PC-3 (cell line): Measurements from ENCODE around the gene PPP3R1. TPM values are rescaled to one million over a fixed set of nuclear protein-coding genes. Genes with fewer than 3 reads are reported as not detected.

ENCODE experiments used
- ATAC-seq: fragments of 200-7000 bp; cut with Tn5 transposase; 2 replicates; pipeline ENCODE4 v1.9.1; 2020; ENCODE audit warnings: mild to moderate bottlenecking, moderate library complexity
- BruUV-seq: library from RNA; stranded (reverse); fragments of 400-500 nt; replicated peaks from 2 replicates; lab custom pipeline; 2021; lab: Mats Ljungman, UMichigan
- CTCF ChIA-PET: fragments of 300-600 bp; sonication (Branson Sonifier 250); formaldehyde crosslinking; loops from one replicate; lab custom pipeline; 2022; ENCODE audit warnings: antibody characterized with exemption; lab: Charles Lee
- POLR2A ChIA-PET: fragments of 300-600 bp; sonication (Branson Sonifier 250); formaldehyde crosslinking; loops from one replicate; lab custom pipeline; 2022; ENCODE audit warnings: antibody characterized with exemption; ENCODE audit not compliant: unreplicated experiment; lab: Charles Lee
- DNase-seq: peaks from one replicate; pipeline ENCODE4 v3.0.0-alpha.2; 2015
- H2AFZ ChIP-seq: fragments of 300-600 bp; sonication (generic); 2 replicates; pipeline ENCODE4 v1.6.0; 2016; ENCODE audit warnings: antibody characterized with exemption, low read length
- H3F3A ChIP-seq: fragments of 300-600 bp; sonication (generic); one replicate; pipeline ENCODE4 v1.6.0; 2017; ENCODE audit warnings: antibody characterized with exemption, low read length, control low read depth, mild to moderate bottlenecking; ENCODE audit not compliant: unreplicated experiment
- H3K27ac ChIP-seq: fragments of 300-600 bp; sonication (generic); 2 replicates; pipeline ENCODE4 v1.5.1; 2016; ENCODE audit warnings: mild to moderate bottlenecking, low read length
- H3K27me3 ChIP-seq: fragments of 300-600 bp; sonication (generic); 2 replicates; pipeline ENCODE4 v1.6.1; 2016; ENCODE audit warnings: low read length, mixed read lengths
- H3K36me3 ChIP-seq: fragments of 300-600 bp; sonication (generic); 2 replicates; pipeline ENCODE4 v1.6.1; 2016; ENCODE audit warnings: low read depth, mixed run types, low read length, mixed read lengths
- H3K4me1 ChIP-seq: fragments of 300-600 bp; sonication (generic); 2 replicates; pipeline ENCODE4 v1.5.1; 2016; ENCODE audit warnings: low read length; ENCODE audit not compliant: insufficient read depth
- H3K4me2 ChIP-seq: fragments of 300-600 bp; sonication (generic); 2 replicates; pipeline ENCODE4 v1.6.0; 2016; ENCODE audit warnings: low read length
- H3K4me3 ChIP-seq: fragments of 300-600 bp; sonication (generic); 2 replicates; pipeline ENCODE4 v1.5.1; 2016; ENCODE audit warnings: mild to moderate bottlenecking, low read length, mixed read lengths
- H3K79me2 ChIP-seq: fragments of 300-600 bp; sonication (generic); 2 replicates; pipeline ENCODE4 v1.6.1; 2017; ENCODE audit warnings: low read length, mixed read lengths
- H3K9ac ChIP-seq: fragments of 300-600 bp; sonication (generic); 2 replicates; pipeline ENCODE4 v1.6.0; 2016; ENCODE audit warnings: mild to moderate bottlenecking, low read length
- H3K9me2 ChIP-seq: fragments of 300-600 bp; sonication (generic); replicated peaks from 2 replicates; pipeline ENCODE4 v1.6.1; 2016; ENCODE audit warnings: mixed run types, low read length, mixed read lengths
- H3K9me3 ChIP-seq: fragments of 300-600 bp; sonication (generic); 2 replicates; pipeline ENCODE4 v1.6.1; 2016; ENCODE audit warnings: low read length, mixed read lengths
- H4K20me1 ChIP-seq: fragments of 300-600 bp; sonication (generic); 2 replicates; pipeline ENCODE4 v1.6.1; 2016; ENCODE audit warnings: low read length, mixed read lengths
- CTCF ChIP-seq: fragments of 300-600 bp; sonication (generic); conservative IDR thresholded peaks from 2 replicates; pipeline ENCODE4 v1.5.1; 2017; ENCODE audit warnings: antibody characterized with exemption, low read depth, mild to moderate bottlenecking, low read length
- EZH2 ChIP-seq: fragments of 300-600 bp; sonication (generic); IDR thresholded peaks from one replicate; pipeline ENCODE4 v1.6.1; 2017; ENCODE audit warnings: antibody characterized with exemption, mild to moderate bottlenecking, low read length; ENCODE audit not compliant: unreplicated experiment
- EZH2phosphoT487 ChIP-seq: fragments of 300-600 bp; sonication (generic); IDR thresholded peaks from 2 replicates; pipeline ENCODE4 v1.6.1; 2018; ENCODE audit warnings: mild to moderate bottlenecking, antibody characterized with exemption, low read length, borderline replicate concordance
- intact Hi-C: fragments of 100-400 bp; cut with micrococcal nuclease; formaldehyde crosslinking; loops from 2 replicates; pipeline ENCODE4 v1.9.0; 2023
- total RNA-seq: library from RNA; depleted of rRNA; stranded (reverse); fragments of >200 nt; gene quantifications from 2 replicates; pipeline ENCODE4 v1.2.3, GENCODE V29; 2014

PPP3R1 gene
- total RNA-seq, 1 experiment from 2014 or later: 13.7 TPM

- Histone ChIP-seq H3K4me1 (peaks cover 31% of the 10 kb centered on the region), H3K4me2 (no peak overlapping the region), H3K79me2 (peaks cover 98% of the 10 kb centered on the region), H3K9ac (no peak overlapping the region), H3K4me3 (no peak overlapping the region), H3K36me3 (no peaks in the 10 kb centered on the region), H3F3A (no peaks in the 10 kb centered on the region), H4K20me1 (peaks cover 63% of the 10 kb centered on the region), H2AFZ (no peak overlapping the region), H3K27me3 (no peaks in the 10 kb centered on the region), H3K9me2 (no peaks in the 10 kb centered on the region), H3K27ac (no peak overlapping the region), H3K9me3 (no peaks in the 10 kb centered on the region)
- intact Hi-C loops: loop anchor here (5.0 kb wide), 1 partner anchor 39 kb away; no protein-coding TSS in a partner anchor
- BruUV-seq: no TSS peak
- ChIA-PET CTCF (no interaction called here), POLR2A (no interaction called here)
- no peak for ATAC-seq
- TF ChIP-seq EZH2: no peak
- no peak for TF ChIP-seq EZH2phosphoT487
- TF ChIP-seq CTCF: no peak
- no peak for DNase-seq
Measured at GRCh38 chr2:68236103-68236734, 16.1 kb downstream of the PPP3R1 start.

DNA sequence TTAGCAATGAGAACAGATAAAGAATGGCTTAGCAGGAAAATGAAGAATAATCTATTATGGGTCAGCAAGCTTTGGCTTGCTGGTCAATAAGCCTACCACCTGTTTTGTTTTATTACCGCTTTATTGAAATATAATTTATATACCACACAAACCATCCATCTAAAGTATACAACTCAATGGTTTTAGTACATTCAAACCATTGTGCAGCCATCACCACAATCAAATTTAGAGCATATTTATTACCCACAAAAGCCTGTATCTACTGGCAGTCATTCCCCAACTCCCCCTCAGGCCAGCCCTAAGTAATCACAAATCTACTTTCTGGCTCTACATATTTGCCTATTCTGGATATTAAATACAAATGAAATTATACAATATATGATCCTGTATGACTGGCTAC is 17.2 kb downstream of the PPP3R1 start:
- ChIA-PET POLR2A (no interaction called here), CTCF (no interaction called here)

More for the DNA sequence above, 17.2 kb downstream of the PPP3R1 start:
- Histone ChIP-seq H3F3A (no peaks in the 10 kb centered on the region), H3K79me2 (peaks cover 98% of the 10 kb centered on the region), H3K27ac (no peak overlapping the region), H3K9me2 (no peaks in the 10 kb centered on the region), H3K4me1 (peaks cover 31% of the 10 kb centered on the region), H3K9me3 (no peaks in the 10 kb centered on the region), H3K27me3 (no peaks in the 10 kb centered on the region), H3K9ac (no peak overlapping the region), H2AFZ (no peak overlapping the region), H3K4me2 (no peak overlapping the region), H3K36me3 (no peaks in the 10 kb centered on the region), H4K20me1 (peaks cover 55% of the 10 kb centered on the region), H3K4me3 (no peak overlapping the region)
- no TSS peak for BruUV-seq
- ATAC-seq: no peak
- DNase-seq: no peak
- intact Hi-C loops: loop anchor here (5.0 kb wide), 1 partner anchor 38 kb away; no protein-coding TSS in a partner anchor
- TF ChIP-seq EZH2phosphoT487 (no peak), EZH2 (no peak), CTCF (no peak)
